ENCODE measurements around the gene NLN.

The NLN gene

GRCh38 chr5:65819905-65820240 lies 97.9 kb downstream of the NLN start:
- no peak for TF ChIP-seq CTCF (conservative IDR thresholded peaks at IDR 0.05)
- no peak overlapping the region for H3K27ac ChIP-seq

GRCh38 chr5:65820373-65820772 lies 98.4 kb downstream of the NLN start:
- no peak for TF ChIP-seq CTCF (conservative IDR thresholded peaks at IDR 0.05)

GRCh38 chr5:65821966-65822365 lies 100.0 kb downstream of the NLN start:
- TF ChIP-seq CTCF (conservative IDR thresholded peaks at IDR 0.05) = no peak
- no peak overlapping the region for H3K27ac ChIP-seq

More at GRCh38 chr5:65820373-65820772, 98.4 kb downstream of the NLN start:
- H3K27ac ChIP-seq = no peak overlapping the region

- TF ChIP-seq CTCF (conservative IDR thresholded peaks at IDR 0.05) = no peak
- H3K27ac ChIP-seq = no peak overlapping the region
Measured at GRCh38 chr5:65822710-65823109, 100.7 kb downstream of the NLN start.

GRCh38 chr5:65823204-65823603 lies 101.2 kb downstream of the NLN start:
- H3K27ac ChIP-seq = no peak overlapping the region

GRCh38 chr5:65823845-65824445 lies 101.9 kb downstream of the NLN start:
- TF ChIP-seq CTCF (conservative IDR thresholded peaks at IDR 0.05) = no peak
- no peak overlapping the region for H3K27ac ChIP-seq

More at GRCh38 chr5:65823204-65823603, 101.2 kb downstream of the NLN start:
- TF ChIP-seq CTCF (conservative IDR thresholded peaks at IDR 0.05) = no peak

GRCh38 chr5:65825408-65826328 lies 103.7 kb downstream of the NLN start:
- TF ChIP-seq CTCF (conservative IDR thresholded peaks at IDR 0.05) = no peak
- H3K27ac ChIP-seq = no peak overlapping the region
